ENCODE data around the gene SPECC1.
"Not testable (repeated sequence)": the region's sequence is repeated elsewhere in the genome, so short reads cannot be mapped to it uniquely, and the experiment has no call there.

Gene SPECC1

GRCh38 chr17:20012017-20012536, 2.9 kb downstream of the SPECC1 start:
- TF ChIP-seq, protein P1, sequence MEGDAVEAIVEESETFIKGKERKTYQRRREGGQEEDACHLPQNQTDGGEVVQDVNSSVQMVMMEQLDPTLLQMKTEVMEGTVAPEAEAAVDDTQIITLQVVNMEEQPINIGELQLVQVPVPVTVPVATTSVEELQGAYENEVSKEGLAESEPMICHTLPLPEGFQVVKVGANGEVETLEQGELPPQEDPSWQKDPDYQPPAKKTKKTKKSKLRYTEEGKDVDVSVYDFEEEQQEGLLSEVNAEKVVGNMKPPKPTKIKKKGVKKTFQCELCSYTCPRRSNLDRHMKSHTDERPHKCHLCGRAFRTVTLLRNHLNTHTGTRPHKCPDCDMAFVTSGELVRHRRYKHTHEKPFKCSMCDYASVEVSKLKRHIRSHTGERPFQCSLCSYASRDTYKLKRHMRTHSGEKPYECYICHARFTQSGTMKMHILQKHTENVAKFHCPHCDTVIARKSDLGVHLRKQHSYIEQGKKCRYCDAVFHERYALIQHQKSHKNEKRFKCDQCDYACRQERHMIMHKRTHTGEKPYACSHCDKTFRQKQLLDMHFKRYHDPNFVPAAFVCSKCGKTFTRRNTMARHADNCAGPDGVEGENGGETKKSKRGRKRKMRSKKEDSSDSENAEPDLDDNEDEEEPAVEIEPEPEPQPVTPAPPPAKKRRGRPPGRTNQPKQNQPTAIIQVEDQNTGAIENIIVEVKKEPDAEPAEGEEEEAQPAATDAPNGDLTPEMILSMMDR (conservative IDR thresholded peaks at IDR 0.05; ENCODE audit: low read depth, low read length) = no peak
- H3K4me3 ChIP-seq (ENCODE audit: low read length) = no peak overlapping the region
- DNase-seq (ENCODE audit: low read depth) = no peak

DNA sequence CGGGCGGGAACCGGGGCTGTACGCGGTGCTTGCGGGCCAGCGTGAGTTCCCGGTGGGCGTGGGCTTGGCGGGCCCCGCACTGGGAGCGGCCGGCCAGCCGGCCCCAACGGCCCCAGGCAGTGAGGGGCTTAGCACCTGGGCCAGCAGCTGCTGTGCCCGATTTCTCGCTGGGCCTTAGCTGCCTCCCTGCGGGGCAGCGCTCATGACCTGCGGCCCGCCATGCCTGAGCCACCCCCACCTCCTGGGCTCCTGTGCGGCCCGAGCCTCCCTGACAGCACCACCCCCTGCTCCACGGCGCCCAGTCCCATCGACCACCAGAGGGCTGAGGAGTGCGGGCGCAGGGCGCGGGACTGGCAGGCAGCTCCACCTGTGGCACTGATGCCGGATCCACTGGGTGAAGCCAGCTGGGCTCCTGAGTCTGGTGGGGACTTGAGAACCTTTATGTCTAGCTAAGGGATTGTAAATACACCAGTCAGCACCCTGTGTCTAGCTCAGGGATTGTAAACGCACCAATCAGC, 7.4 kb downstream of the SPECC1 start:
- not testable (repeated sequence) for H3K4me3 ChIP-seq (ENCODE audit: low read length); DNase-seq (ENCODE audit: low read depth)

- no peak overlapping the region for H3K4me3 ChIP-seq (ENCODE audit: low read length)
- TF ChIP-seq, protein P1 (conservative IDR thresholded peaks at IDR 0.05; ENCODE audit: low read depth, low read length) = no peak
- no peak for DNase-seq (ENCODE audit: low read depth)
Observed at GRCh38 chr17:20022701-20023100, 13.5 kb downstream of the SPECC1 start.

- TF ChIP-seq, protein P1 (conservative IDR thresholded peaks at IDR 0.05; ENCODE audit: low read depth, low read length) = no peak
- no peak overlapping the region for H3K4me3 ChIP-seq (ENCODE audit: low read length)
- DNase-seq (ENCODE audit: low read depth) = no peak
Observed at GRCh38 chr17:20026960-20027359, 17.8 kb downstream of the SPECC1 start.

GRCh38 chr17:20028443-20028842, 19.3 kb downstream of the SPECC1 start:
- no peak overlapping the region for H3K4me3 ChIP-seq (ENCODE audit: low read length)
- TF ChIP-seq, protein P1 (conservative IDR thresholded peaks at IDR 0.05; ENCODE audit: low read depth, low read length) = no peak
- no peak for DNase-seq (ENCODE audit: low read depth)

DNA sequence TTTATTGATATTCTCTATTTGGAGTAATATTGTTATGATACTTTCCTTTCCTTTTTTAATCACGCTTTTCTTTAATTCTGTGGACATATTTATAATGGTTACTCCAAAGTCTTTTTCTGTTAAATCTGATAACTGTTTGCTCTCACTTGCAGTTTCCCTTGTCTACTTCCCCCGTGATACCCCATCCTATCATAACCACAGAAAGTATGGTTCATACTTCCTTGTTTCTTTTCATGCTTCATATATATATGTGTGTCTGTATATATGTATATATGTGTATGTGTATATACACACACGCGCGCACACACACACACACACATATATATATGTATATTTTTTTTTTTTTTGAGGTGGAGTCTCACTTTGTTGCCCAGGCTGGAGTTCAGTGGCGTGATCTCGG, 23.5 kb downstream of the SPECC1 start:
- TF ChIP-seq, protein P1 (conservative IDR thresholded peaks at IDR 0.05; ENCODE audit: low read depth, low read length) = no peak
- no peak for DNase-seq (ENCODE audit: low read depth)
- H3K4me3 ChIP-seq (ENCODE audit: low read length) = no peak overlapping the region

GRCh38 chr17:20033415-20033814, 24.3 kb downstream of the SPECC1 start:
- no peak overlapping the region for H3K4me3 ChIP-seq (ENCODE audit: low read length)
- no peak for DNase-seq (ENCODE audit: low read depth)
- TF ChIP-seq, protein P1 (conservative IDR thresholded peaks at IDR 0.05; ENCODE audit: low read depth, low read length) = no peak

Measured in retinal pigment epithelial cell (primary cell).